ENCODE measurements around the gene AZGP1. TPM values are rescaled to one million over a fixed set of nuclear protein-coding genes. Genes with fewer than 3 reads are reported as not detected.

Gene AZGP1
- total and polyA plus RNA-seq, 2 of the 13 experiments (the other 11 are each of a cell fraction or from before 2014, with no cell fraction given) = 93.8 to 229 TPM

DNA sequence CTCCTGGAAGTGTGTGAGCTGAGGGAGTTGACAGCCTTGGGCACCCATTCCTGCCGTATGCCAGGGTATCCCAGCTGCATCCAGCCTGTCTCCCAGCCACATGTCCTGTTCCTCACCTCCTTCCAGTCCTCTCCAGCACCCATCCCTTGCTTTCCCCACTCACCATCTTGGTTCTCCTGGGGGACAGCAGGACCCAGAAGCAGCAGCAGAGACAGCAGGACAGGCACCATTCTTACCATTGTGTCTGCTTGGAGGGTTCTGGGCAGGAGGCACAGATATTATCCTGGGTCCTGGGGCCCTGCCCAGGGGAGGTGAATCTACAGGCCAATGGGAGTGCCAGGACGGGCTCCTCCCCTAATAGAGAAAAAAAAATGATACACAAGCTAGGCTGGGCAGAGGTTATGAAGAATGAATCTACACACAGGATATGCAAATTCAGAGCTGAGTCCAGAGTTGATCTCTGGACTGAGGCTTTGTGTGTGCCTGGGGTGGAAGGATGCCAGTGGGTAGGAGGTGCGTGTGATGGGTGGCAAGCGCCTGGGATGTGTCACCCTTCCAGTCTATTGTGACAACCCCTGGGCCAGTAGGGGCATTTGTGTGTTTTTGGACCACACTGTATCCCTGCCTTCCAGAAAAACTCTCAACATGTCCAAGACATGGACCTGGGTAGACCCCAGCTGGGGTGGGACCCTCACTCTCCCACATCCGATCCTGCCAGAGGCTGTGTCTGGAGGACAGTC lies at the start of gene AZGP1 (continued):
- TF ChIP-seq REPIN1 (CRISPR knock-in tag; IDR thresholded peaks at IDR 0.05; ENCODE audit: borderline replicate concordance, low read depth) (no peak), ZNF460 (CRISPR knock-in tag; IDR thresholded peaks at IDR 0.05; ENCODE audit: borderline replicate concordance) (no peak), ZNF850 (CRISPR knock-in tag; conservative IDR thresholded peaks at IDR 0.05) (no peak), MAF1 (CRISPR knock-in tag; IDR thresholded peaks at IDR 0.05; ENCODE audit: borderline replicate concordance) (no peak), MNT (IDR thresholded peaks at IDR 0.05) (0 out of 2 replicates have a peak, but pooled peaks have one; percentile 25), ZMYM4 (CRISPR knock-in tag; IDR thresholded peaks at IDR 0.05) (peak; percentile 34; the same call in 1 of the 2 replicates), NONO (IDR thresholded peaks at IDR 0.05) (no peak), NONO (CRISPR knock-in tag; conservative IDR thresholded peaks at IDR 0.05) (no peak; the same call in 1 of the 2 replicates), ZFX (CRISPR knock-in tag; IDR thresholded peaks at IDR 0.05; ENCODE audit: low read depth) (peak; percentile 38; the same call in 1 of the 2 replicates), SMYD3 (CRISPR knock-in tag; IDR thresholded peaks at IDR 0.05) (peak; percentile 64; the same call in 1 of the 2 replicates), ZFP36L2 (CRISPR knock-in tag; IDR thresholded peaks at IDR 0.05) (no peak), NFE2 (CRISPR knock-in tag; IDR thresholded peaks at IDR 0.05) (no peak), ELK4 (CRISPR knock-in tag; IDR thresholded peaks at IDR 0.05; ENCODE audit: borderline replicate concordance) (no peak), SMAD1 (CRISPR knock-in tag; IDR thresholded peaks at IDR 0.05; ENCODE audit: borderline replicate concordance, low read depth) (peak; percentile 67; the same call in 1 of the 2 replicates), ATAD3A (CRISPR knock-in tag; IDR thresholded peaks at IDR 0.05) (no peak), U2AF2 (IDR thresholded peaks at IDR 0.05; ENCODE audit: low read depth, low read length) (no peak), ZNF354B (CRISPR knock-in tag; IDR thresholded peaks at IDR 0.05) (no peak), ZKSCAN8 (CRISPR knock-in tag; IDR thresholded peaks at IDR 0.05; ENCODE audit: borderline replicate concordance) (peak; percentile 56; the same call in 1 of the 2 replicates), EZH2 (conservative IDR thresholded peaks at IDR 0.05; ENCODE audit: low read depth, low read length) (no peak)
- TF ChIP-seq, protein P1, sequence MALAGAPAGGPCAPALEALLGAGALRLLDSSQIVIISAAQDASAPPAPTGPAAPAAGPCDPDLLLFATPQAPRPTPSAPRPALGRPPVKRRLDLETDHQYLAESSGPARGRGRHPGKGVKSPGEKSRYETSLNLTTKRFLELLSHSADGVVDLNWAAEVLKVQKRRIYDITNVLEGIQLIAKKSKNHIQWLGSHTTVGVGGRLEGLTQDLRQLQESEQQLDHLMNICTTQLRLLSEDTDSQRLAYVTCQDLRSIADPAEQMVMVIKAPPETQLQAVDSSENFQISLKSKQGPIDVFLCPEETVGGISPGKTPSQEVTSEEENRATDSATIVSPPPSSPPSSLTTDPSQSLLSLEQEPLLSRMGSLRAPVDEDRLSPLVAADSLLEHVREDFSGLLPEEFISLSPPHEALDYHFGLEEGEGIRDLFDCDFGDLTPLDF (CRISPR knock-in tag; IDR thresholded peaks at IDR 0.05) = no peak
- TF ChIP-seq, protein P2, sequence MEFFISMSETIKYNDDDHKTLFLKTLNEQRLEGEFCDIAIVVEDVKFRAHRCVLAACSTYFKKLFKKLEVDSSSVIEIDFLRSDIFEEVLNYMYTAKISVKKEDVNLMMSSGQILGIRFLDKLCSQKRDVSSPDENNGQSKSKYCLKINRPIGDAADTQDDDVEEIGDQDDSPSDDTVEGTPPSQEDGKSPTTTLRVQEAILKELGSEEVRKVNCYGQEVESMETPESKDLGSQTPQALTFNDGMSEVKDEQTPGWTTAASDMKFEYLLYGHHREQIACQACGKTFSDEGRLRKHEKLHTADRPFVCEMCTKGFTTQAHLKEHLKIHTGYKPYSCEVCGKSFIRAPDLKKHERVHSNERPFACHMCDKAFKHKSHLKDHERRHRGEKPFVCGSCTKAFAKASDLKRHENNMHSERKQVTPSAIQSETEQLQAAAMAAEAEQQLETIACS (CRISPR knock-in tag; IDR thresholded peaks at IDR 0.05) = no peak
- TF ChIP-seq, protein P3, sequence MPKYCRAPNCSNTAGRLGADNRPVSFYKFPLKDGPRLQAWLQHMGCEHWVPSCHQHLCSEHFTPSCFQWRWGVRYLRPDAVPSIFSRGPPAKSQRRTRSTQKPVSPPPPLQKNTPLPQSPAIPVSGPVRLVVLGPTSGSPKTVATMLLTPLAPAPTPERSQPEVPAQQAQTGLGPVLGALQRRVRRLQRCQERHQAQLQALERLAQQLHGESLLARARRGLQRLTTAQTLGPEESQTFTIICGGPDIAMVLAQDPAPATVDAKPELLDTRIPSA (CRISPR knock-in tag; IDR thresholded peaks at IDR 0.05; ENCODE audit: borderline replicate concordance) = no peak

All from HepG2 (cell line).